ENCODE data around the gene CCDC178.

DNA sequence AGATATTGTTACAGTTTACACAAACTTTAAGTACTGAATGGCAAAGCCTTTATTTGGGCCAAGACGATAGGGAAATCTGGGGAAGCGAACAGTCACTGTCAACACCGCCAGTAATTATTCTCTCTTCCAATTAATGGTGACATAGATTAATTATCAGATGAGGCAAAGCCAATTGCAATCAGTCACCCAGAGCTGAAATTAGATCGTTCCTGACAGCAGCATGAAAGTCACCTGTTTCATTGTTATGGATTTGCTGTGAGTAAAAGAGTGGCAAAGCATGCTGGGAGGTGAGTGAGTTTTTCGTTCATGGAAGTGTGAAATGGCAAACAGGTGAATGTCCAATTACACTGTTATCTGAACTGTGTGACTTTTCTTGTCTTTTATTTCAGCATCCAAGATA, 502.9 kb downstream of the CCDC178 start:
- TF ChIP-seq, protein P1, sequence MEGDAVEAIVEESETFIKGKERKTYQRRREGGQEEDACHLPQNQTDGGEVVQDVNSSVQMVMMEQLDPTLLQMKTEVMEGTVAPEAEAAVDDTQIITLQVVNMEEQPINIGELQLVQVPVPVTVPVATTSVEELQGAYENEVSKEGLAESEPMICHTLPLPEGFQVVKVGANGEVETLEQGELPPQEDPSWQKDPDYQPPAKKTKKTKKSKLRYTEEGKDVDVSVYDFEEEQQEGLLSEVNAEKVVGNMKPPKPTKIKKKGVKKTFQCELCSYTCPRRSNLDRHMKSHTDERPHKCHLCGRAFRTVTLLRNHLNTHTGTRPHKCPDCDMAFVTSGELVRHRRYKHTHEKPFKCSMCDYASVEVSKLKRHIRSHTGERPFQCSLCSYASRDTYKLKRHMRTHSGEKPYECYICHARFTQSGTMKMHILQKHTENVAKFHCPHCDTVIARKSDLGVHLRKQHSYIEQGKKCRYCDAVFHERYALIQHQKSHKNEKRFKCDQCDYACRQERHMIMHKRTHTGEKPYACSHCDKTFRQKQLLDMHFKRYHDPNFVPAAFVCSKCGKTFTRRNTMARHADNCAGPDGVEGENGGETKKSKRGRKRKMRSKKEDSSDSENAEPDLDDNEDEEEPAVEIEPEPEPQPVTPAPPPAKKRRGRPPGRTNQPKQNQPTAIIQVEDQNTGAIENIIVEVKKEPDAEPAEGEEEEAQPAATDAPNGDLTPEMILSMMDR (IDR thresholded peaks at IDR 0.05; ENCODE audit: low read length): no peak
- no peak for TF ChIP-seq EZH2 (IDR thresholded peaks at IDR 0.05; ENCODE audit: borderline replicate concordance, low read length)
